Keratinocyte (primary cell): ENCODE data around the gene PRR36.
"Not testable (repeated sequence)": the region's sequence is repeated elsewhere in the genome, so short reads cannot be mapped to it uniquely, and the experiment has no call there.

ENCODE experiments used
- CTCF ChIP-seq, 3 experiments: IDR thresholded peaks in 1 of 3; conservative IDR thresholded peaks in 1 of 3; optimal IDR thresholded peaks in 1 of 3; 2 replicates in 2 of 3; 3 replicates in 1 of 3; pipeline versions ENCODE3 to v1.5.1; 2011; ENCODE audit warnings: low read length in 3 of 3, mild to moderate bottlenecking in 3 of 3, moderate library complexity in 2 of 3, control low read depth in 1 of 3, inconsistent platforms in 1 of 3; ENCODE audit not compliant: insufficient read depth in 2 of 3; ENCODE audit errors: extremely low read depth in 1 of 3
- EZH2 ChIP-seq: IDR thresholded peaks from one replicate; pipeline ENCODE4 v1.6.1; 2012; ENCODE audit warnings: inconsistent platforms, mild to moderate bottlenecking, low read length, moderate library complexity

GRCh38 chr19:7859087-7859486 is 15.1 kb downstream of the PRR36 start:
- not testable (repeated sequence) for TF ChIP-seq CTCF (optimal IDR thresholded peaks at IDR 0.05 in 1 of 3, IDR thresholded peaks at IDR 0.05 in 1 of 3, conservative IDR thresholded peaks at IDR 0.05 in 1 of 3; ENCODE audit: extremely low read depth in 1 of 3, insufficient read depth in 2 of 3, low read length in 3 of 3); EZH2
